Activated CD8-positive, alpha-beta T cell treated with anti-CD3 and anti-CD28 coated beads for 36 hours (primary cell): ENCODE data around the gene CLCN3. TPM values are rescaled to one million over a fixed set of nuclear protein-coding genes. Genes with fewer than 3 reads are reported as not detected.
"Not testable (repeated sequence)": the region's sequence is repeated elsewhere in the genome, so short reads cannot be mapped to it uniquely, and the experiment has no call there.

Experiments
- ATAC-seq: fragments of 200-7000 bp; cut with Tn5 transposase; one replicate; pipeline ENCODE4 v1.10.0; 2021; ENCODE audit warnings: mild to moderate bottlenecking, moderate library complexity
- CTCF ChIA-PET: fragments of 350-600 bp; sonication (Branson Sonifier 250); formaldehyde crosslinking; loops from one replicate; lab custom pipeline; 2021; ENCODE audit warnings: antibody characterized with exemption; lab: Charles Lee
- POLR2A ChIA-PET: fragments of 350-600 bp; sonication (Branson Sonifier 250); formaldehyde crosslinking; loops from one replicate; lab custom pipeline; 2021; ENCODE audit warnings: antibody characterized with exemption; lab: Charles Lee
- DNase-seq: peaks from one replicate; pipeline ENCODE4 v3.0.0-alpha.2; 2020
- H3K27ac Mint-ChIP-seq: one replicate; pipeline ENCODE4 v1.8.0; 2021; ENCODE audit warnings: mild to moderate bottlenecking, mixed read lengths
- H3K27me3 Mint-ChIP-seq: one replicate; pipeline ENCODE4 v1.8.0; 2021; ENCODE audit warnings: mixed read lengths
- H3K36me3 Mint-ChIP-seq: one replicate; pipeline ENCODE4 v1.8.0; 2021; ENCODE audit warnings: low read depth, mixed read lengths
- H3K4me1 Mint-ChIP-seq: one replicate; pipeline ENCODE4 v1.8.0; 2021; ENCODE audit warnings: low read depth, mixed read lengths
- H3K4me3 Mint-ChIP-seq: one replicate; pipeline ENCODE4 v1.8.0; 2021; ENCODE audit warnings: mild to moderate bottlenecking, moderate library complexity, mixed read lengths
- H3K9me3 Mint-ChIP-seq: one replicate; pipeline ENCODE4 v1.8.0; 2021; ENCODE audit warnings: mixed read lengths
- intact Hi-C: fragments of 100-400 bp; cut with micrococcal nuclease; formaldehyde crosslinking; loops from one replicate; pipeline ENCODE4 v1.10.0; 2022
- total RNA-seq, 2 experiments: library from RNA; stranded (reverse); gene quantifications; one replicate each; pipeline ENCODE4 v1.2.3, GENCODE V29; 2021
- TF ChIP-seq, protein P1 (sequence below): fragments of 200-600 bp; IDR thresholded peaks from one replicate; pipeline ENCODE4 v1.8.0; 2022; ENCODE audit warnings: antibody characterized with exemption, mild to moderate bottlenecking

The CLCN3 gene
- total RNA-seq, 2 experiments from 2014 or later = 18.5 to 21.6 TPM

GRCh38 chr4:169727616-169728015, 107.2 kb downstream of the CLCN3 start:
- ATAC-seq (no peak), DNase-seq (no peak)
- TF ChIP-seq, protein P1, sequence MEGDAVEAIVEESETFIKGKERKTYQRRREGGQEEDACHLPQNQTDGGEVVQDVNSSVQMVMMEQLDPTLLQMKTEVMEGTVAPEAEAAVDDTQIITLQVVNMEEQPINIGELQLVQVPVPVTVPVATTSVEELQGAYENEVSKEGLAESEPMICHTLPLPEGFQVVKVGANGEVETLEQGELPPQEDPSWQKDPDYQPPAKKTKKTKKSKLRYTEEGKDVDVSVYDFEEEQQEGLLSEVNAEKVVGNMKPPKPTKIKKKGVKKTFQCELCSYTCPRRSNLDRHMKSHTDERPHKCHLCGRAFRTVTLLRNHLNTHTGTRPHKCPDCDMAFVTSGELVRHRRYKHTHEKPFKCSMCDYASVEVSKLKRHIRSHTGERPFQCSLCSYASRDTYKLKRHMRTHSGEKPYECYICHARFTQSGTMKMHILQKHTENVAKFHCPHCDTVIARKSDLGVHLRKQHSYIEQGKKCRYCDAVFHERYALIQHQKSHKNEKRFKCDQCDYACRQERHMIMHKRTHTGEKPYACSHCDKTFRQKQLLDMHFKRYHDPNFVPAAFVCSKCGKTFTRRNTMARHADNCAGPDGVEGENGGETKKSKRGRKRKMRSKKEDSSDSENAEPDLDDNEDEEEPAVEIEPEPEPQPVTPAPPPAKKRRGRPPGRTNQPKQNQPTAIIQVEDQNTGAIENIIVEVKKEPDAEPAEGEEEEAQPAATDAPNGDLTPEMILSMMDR = no peak
- no peak overlapping the region for H3K27ac Mint-ChIP-seq
- ChIA-PET CTCF (interaction anchor here (1.0 to 1.4 kb wide), 2 partner anchors 14 to 161 kb away, joined by 3 read pairs; no protein-coding TSS in a partner anchor), POLR2A (interaction anchor here (0.7 to 0.8 kb wide), 2 partner anchors 15 to 23 kb away, joined by 3 to 4 read pairs; no protein-coding TSS in a partner anchor)
- H3K4me3 Mint-ChIP-seq = no peak overlapping the region
- H3K4me1 Mint-ChIP-seq = no peaks in the 10 kb centered on the region
- intact Hi-C loops = no loop called here
- no peaks in the 10 kb centered on the region for H3K27me3 Mint-ChIP-seq
- peaks cover 12% of the 10 kb centered on the region for H3K36me3 Mint-ChIP-seq
- no peaks in the 10 kb centered on the region for H3K9me3 Mint-ChIP-seq

- no peak overlapping the region for H3K4me3 Mint-ChIP-seq
- no peaks in the 10 kb centered on the region for H3K4me1 Mint-ChIP-seq
- CTCF ChIA-PET = no interaction called here
- POLR2A ChIA-PET = no interaction called here
- no peaks in the 10 kb centered on the region for H3K9me3 Mint-ChIP-seq
- ATAC-seq (no peak), DNase-seq (no peak)
- peaks cover 15% of the 10 kb centered on the region for H3K36me3 Mint-ChIP-seq
- intact Hi-C loops = no loop called here
- H3K27me3 Mint-ChIP-seq = no peaks in the 10 kb centered on the region
- TF ChIP-seq, protein P1 = no peak
- H3K27ac Mint-ChIP-seq = no peak overlapping the region
Measured at GRCh38 chr4:169730564-169730963, 110.2 kb downstream of the CLCN3 start.

DNA sequence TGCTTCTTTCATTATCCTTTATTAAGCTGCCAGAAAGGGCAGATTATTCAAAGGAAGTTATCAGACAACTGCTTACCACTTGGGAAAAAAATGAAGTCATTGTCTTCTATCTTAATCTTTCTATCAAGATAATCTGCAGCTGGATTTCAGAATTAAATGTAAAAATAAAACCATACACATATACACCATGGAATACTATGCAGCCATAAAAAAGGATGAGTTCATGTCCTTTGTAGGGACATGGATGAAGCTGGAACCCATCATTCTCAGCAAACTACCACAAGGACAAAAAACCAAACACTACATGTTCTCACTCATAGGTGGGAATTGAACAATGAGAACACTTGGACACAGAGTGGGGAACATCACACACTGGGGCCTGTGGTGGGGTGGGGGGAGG, 118.2 kb downstream of the CLCN3 start:
- POLR2A ChIA-PET, DNase-seq, CTCF ChIA-PET, intact Hi-C loops, H3K9me3 Mint-ChIP-seq, H3K4me1 Mint-ChIP-seq, H3K4me3 Mint-ChIP-seq, ATAC-seq, H3K27ac Mint-ChIP-seq, H3K27me3 Mint-ChIP-seq: not testable (repeated sequence)
- peaks cover 35% of the 10 kb centered on the region for H3K36me3 Mint-ChIP-seq

DNA sequence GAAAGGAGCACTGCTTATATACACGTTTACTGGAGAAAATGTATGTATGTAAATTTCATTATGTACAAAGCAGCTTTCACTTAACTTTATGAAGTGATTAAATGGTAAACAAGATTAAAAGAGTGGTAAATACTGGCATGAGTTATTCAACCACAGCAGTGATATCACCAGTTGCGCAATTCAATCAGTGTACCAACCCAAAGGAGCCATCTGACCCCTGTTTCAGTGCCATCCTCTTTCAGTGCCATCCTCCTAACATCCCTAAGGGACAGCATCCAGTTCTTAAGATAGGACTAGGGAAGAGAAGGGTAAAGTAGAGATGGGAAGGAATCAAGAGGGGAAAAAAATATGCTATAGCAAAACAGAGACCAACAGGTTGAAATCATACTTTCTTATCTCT, 121.2 kb downstream of the CLCN3 start:
- no peak for DNase-seq
- ChIA-PET CTCF (interaction anchor here (0.8 to 1.7 kb wide), 3 partner anchors 14 to 129 kb away, joined by 3 to 7 read pairs (median 3); partner anchors contain the start of gene NEK1), POLR2A (no interaction called here)
- Mint-ChIP-seq H3K27me3 (no peaks in the 10 kb centered on the region), H3K9me3 (no peaks in the 10 kb centered on the region), H3K4me3 (no peak overlapping the region), H3K36me3 (peaks cover 36% of the 10 kb centered on the region), H3K4me1 (no peaks in the 10 kb centered on the region), H3K27ac (no peak overlapping the region)
- TF ChIP-seq, protein P1 = no peak
- no peak for ATAC-seq
- intact Hi-C loops = no loop called here

DNA sequence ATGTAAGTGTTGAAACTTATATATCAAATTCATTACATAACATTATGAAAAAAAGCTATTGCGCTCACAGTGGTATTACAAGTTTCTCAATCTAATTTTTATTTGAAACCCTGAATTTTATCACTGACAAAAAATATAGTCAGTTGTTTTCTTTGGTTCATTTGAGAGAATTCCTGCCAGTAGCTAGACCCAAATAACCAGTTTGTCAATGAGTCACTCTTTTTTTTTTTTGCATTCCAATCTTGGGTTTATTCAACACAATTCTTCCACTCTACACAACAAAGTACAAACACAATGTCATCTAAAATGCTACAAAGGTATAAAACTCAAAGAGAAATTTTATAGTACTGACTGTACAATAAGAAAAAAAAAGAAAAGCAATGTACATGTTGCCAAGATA, 124.2 kb downstream of the CLCN3 start:
- no peak overlapping the region for H3K4me3 Mint-ChIP-seq
- no peak for ATAC-seq
- H3K27me3 Mint-ChIP-seq = no peaks in the 10 kb centered on the region
- intact Hi-C loops = no loop called here
- ChIA-PET CTCF (no interaction called here), POLR2A (no interaction called here)
- TF ChIP-seq, protein P1 = no peak
- peaks cover 26% of the 10 kb centered on the region for H3K36me3 Mint-ChIP-seq
- no peaks in the 10 kb centered on the region for H3K9me3 Mint-ChIP-seq
- no peak overlapping the region for H3K27ac Mint-ChIP-seq
- DNase-seq = no peak
- peaks cover 2% of the 10 kb centered on the region for H3K4me1 Mint-ChIP-seq
